T-helper 22 cell (primary cell): ENCODE data around the gene PGF.
A peak's percentile ranks its signal among the peaks of the same experiment; 100 is the strongest.
"Not testable (repeated sequence)": the region's sequence is repeated elsewhere in the genome, so short reads cannot be mapped to it uniquely, and the experiment has no call there.

Source experiments
- DNase-seq: peaks from one replicate; pipeline ENCODE4 v3.0.0-alpha.2; 2020; ENCODE audit warnings: low read depth

Gene PGF

DNA sequence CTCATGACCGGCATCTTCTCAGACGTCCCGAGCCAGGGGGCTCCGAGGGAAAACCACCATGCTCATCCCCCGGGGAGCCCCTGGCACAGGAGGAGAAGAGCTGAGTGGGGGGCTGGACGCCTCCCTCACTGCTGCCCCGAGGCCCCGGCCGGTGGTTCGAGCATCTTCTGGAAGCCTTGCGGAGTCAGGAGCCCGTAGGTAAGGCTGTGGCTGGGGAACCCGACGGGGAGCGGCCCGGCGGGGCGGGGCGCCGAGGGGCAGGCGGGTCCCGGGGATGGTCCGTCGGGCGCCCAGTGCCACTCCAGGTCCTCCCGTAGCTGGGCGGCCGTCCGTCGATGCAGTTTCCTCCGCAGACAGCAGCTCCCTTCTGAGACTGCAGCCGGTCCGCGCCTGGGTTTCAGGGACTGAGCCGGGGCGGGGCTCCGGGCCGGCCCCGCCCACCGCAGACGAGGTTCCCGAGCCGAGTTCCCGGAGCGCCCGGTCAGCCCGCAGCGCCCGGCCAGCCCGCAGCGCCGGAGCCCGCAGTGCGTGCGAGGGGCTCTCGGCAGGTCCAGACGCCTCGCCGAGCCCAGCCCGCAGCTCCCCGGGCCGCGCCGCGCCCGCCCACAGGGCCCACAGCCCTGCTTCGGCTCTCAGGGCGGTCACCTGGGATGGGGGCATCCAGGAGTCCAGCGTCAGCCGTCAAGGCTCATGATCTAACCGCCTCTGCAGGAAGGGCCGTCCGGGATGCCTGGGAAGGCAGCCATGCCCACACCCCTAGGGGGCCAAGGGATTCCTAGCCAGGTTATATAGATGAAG is at the start of gene PGF:
PGF (minus strand) TSS at position 369 of the 798 bp plus-strand sequence; CDS start at position 14, 355 bp downstream.
- peak; percentile 13 for DNase-seq

DNA sequence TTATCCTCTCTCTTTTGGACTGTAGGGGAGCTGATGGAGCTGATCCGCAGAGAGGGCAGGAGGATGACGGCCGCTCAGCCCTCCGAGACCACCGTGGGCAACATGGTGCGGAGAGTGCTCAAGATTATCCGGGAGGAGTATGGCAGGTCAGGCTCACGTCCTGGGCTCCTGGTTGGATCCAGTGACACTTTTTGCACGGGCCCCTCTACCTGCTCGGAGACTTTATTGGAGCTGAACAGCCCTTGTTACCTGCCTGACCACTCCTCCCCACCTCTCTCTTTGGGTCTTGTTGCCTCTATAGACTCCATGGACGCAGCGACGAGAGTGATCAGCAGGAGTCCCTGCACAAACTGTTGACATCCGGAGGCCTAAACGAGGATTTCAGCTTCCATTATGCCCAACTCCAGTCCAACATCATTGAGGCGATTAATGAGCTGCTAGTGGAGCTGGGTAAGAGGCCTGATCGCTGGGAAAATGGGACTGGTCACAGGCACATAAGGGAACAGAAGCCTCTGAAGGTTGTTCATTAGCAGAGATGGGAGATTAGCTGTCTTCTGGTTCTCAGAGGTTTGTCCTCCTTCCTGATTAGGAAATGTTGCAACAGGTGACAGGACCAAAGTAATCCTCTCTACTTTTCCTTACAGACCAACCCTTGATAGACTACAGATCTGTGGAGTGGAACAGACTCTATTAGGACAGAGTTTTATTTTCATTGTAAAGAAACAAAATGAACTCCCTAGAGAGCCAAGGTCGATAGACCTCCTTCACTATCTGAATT is 48.0 kb upstream of the PGF start:
- no peak for DNase-seq

DNA sequence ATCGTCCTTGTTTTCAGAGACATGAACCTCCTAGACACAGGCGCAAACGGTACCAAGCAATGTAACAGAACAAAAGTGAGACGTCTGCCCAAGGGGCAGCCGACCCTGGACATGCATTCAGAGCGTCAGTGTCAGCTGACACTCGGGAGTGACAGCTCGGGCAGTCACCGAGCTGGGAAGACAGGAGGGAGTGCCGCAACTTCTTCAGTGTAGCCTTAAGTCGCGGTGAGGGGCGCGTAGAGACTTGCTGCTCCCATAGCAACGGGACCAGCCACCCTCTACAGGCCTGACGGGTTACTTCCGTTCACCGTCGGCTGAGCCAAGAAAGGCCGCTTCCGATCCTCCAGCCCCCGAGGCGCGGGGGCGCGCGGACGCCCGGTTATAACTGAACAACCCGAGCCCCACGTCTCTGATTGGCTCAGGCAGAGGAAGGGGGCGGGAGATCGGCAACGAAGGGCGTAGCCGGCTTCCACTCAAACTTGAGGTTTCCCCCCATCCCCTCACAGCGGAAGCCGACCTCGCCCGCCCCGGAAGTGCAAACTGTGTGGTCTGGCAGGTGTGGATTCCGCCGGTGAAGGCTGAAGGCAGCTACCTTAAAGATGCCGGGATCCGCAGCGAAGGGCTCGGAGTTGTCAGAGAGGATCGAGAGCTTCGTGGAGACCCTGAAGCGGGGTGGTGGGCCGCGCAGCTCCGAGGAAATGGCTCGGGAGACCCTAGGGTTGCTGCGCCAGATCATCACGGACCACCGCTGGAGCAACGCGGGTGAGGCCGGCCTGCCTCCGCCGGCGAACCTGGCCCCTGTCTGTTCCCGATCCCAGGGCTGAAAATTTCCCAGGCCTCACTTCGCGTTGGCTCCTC is 47.2 kb upstream of the PGF start, which contains the start of gene EIF2B2:
EIF2B2 (plus strand) TSS at position 530 of the 858 bp plus-strand sequence; CDS start at position 600, 70 bp downstream.
- DNase-seq = peak; percentile 98

DNA sequence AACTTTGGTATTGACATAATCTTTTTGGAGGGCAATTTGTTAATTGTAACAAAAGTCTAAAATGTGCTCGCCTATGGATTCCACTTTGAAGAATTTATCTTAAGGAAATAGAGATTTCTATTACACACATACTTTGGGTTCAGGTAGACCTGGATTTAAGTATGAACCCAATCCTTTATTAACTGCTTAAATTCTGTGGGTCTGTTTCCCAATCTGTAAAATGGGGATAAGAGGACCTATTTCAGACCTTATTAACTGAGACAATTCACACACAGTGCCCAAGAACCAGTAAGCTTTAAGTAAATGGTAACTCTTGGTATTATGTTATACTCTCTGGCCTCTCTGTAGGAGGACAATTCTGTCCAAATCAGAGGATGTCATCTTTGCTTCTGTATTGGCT is 46.5 kb upstream of the PGF start:
- DNase-seq = no peak

DNA sequence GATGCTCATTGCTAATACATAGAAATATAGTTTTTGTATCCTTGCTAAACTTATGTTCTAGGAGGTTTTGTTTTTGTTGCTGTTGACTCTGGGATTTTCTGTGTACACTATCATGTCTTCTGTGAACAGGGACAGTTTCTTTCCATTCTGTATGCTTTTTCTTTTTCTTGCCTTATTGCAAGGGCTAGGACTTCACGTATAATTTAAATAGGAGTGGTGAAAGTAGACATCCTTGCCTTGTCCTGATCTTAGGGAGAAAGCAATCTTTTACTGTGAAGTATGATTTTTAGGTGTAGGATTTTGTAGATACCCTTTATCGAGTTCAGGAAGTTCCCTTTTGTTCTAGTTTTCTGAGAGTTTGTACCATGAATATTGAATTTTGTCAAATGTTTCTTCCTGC is 45.9 kb upstream of the PGF start:
- no peak for DNase-seq

DNA sequence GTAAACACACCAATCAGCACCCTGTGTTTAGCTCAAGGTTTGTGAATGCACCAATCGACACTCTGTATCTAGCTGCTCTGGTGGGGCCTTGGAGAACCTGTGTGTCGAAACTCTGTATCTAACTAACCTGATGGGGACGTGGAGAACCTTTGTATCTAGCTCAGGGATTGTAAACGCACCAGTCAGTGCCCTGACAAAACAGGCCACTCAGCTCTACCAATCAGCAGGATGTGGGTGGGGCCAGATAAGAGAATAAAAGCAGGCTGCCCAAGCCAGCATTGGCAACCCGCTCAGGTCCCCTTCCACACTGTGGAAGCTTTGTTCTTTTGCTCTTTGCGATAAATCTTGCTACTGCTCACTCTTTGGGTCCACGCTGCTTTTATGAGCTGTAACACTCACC is 40.4 kb upstream of the PGF start:
- DNase-seq = not testable (repeated sequence)

DNA sequence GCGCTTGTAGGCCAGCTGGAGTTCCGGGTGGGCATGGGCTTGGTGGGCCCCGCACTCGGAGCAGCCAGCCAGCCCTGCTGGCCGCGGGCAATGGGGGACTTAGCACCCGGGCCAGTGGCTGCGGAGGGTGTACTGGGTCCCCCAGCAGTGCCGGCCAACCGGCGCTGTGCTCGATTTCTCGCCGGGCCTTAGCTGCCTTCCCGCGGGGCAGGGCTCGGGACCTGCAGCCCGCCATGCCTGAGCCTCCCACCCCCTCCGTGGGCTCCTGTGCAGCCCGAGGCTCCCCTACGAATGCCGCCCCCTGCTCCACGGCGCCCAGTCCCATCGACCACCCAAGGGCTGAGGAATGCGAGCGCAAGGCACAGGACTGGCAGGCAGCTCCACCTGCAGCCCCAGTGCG is 38.8 kb upstream of the PGF start:
- not testable (repeated sequence) for DNase-seq

DNA sequence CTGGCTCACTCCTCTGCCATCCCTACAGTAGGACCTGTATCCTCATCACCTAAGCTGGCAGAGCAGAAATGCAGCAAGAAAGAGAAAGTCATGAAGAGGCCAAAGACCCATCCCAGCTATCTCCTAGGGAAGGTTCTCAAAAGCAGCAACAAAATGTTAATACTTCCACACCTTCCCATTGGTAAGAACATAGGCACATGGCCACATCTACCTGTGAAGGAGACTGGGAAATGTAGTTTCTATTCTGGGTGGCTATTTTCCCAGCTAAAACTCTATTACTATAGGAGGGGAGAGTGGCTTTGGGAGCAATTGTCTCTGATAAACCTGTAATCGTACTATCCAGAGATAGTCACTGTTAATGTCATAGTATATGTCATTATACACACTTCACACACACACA is 33.6 kb upstream of the PGF start:
- no peak for DNase-seq

DNA sequence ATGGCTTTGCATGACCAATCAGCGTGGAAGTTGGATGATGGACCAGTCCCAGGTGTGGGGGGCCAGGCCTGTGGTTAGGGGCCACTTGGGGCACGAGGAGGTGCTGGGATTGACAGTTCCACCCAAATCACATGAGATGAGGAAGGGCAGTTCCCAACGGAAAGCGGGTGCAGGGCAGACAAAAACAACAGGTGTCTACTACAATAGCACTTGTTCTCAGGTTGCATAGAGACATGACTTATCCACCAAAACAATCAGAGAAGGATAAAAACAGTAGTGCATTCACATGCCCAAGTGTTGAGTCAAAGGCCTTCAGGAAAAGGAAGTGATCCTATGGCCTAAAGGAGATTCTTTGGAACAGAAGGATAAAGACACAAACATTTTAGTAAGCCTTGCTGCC is 32.7 kb upstream of the PGF start:
- DNase-seq = no peak

DNA sequence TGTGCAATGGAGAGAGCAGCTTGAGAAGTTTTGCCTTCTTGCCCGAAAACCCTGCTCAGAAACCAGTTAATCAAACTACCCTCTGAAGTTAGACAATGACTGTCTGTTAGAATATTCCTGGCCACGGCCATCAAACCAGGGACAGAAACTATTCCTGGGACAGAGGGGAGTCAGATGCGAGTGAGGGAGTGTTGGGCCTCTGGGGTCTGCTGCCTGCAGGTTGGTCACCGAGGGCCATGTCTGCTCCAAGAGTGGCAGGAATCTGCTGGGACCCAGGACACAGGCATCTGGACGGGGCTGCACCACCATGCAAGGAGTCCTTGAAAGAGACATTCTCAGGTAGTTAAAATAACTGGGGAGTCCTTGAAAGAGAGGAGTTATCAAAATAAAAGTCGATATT is 30.4 kb upstream of the PGF start:
- no peak for DNase-seq

DNA sequence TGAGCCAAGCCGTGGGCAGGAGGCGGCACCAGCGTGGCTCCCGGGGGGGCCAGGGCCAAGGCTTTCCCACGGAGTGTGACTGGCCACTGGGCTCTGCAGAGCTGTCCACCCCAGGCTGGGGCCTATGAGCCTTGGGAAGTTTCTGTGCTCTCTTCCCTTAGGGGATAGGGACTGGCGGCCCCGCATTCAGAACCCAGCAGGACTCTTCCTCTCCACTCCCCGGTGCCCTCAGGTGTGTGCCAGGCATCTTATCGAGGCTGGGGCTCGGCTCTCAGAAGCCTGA is 29.6 kb upstream of the PGF start:
- DNase-seq = no peak

DNA sequence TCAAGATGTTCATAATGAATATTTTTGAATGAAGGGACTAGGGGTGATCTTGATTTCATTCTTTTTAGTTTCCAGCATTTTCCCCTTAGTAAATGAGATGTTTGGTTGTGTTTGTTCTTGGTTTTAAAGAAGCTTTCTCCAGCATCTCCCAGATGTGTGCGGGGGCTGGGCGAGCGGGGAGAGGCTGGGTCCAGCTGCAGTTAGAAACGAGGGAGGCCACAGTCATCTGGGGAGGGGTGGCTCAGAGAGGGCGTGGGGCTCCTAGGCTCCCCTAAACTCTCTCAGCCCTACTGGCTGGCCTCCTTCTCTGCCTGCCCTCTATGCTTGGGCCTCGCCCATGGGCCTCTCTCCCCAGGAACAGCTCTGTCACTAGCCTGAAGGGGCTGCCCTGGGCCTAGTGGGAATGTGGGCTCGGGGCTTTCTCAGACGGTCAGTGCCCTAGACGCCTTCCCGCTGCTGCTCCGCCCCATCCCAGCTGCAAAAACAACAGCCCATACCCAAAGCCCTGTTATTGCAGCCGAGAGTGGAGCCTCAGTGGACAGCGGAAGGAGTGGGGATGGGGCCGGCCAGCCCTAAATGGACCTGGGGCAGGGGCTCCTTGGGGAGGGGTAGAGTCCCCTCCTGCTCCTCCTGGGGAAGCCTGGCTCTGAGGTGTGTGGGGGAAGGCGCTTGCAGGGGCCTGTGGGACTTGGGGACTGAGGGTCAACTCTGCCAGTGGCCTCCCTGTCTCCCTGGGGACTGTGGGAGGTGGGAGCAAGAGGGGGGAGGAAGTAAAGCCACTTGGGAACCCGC is 29.0 kb upstream of the PGF start:
- DNase-seq = no peak

DNA sequence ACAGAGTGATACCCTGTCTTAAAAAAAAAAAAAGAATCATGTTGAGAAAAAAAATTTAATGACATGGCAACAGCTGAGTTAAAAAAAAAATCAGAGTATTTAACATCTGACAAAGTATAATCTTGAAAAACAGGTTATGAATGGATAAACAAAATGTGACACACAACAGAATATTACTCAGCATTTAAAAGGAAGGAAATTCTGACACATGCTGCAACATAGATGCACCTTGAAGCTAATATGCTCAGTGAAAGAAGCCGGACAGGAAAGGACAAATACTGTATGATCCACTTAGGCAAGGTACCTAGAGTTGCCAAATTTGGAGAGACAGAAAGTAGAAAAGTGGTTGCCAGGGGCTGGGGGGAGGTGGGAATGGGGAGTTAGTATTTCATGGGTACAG is 27.9 kb upstream of the PGF start:
- no peak for DNase-seq

DNA sequence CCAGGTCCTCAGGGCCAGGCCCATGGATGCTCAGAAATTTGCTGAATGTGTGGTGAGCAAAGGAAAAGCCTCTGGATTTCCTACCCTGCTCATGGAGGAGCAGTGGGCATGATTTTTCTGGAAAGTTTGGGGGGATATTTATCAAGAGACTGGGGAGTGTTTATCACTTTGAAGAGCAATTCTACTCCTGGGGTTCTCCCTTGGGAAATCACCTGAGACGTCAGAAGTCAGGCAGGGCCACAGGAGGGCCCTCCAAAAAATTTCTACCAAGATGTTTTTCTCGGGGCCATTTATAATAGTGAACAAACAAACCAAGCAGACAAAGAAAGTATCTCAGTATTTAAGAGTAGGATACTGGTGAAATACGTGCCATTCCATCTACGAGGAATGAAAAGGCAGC is 27.3 kb upstream of the PGF start:
- DNase-seq = no peak

DNA sequence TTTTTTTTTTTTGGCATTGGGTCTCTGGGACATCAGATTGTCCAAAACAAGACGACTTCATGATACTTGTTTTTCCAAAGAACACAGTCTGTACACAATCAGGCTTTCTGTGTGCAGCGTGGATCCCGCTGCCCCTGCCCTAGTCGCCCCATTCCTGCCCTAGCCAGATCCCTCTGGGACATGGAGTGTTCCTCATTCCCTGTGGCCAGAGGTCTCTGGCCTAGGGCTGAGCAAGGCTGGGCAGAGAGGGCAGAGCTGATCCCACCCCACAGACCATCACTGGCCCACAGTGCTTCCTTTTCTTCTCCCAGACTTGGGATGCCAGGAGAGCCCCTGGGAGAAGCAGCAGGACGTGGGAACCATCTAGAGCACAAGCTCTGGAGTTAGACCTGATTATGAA is 26.4 kb upstream of the PGF start:
- DNase-seq = no peak

DNA sequence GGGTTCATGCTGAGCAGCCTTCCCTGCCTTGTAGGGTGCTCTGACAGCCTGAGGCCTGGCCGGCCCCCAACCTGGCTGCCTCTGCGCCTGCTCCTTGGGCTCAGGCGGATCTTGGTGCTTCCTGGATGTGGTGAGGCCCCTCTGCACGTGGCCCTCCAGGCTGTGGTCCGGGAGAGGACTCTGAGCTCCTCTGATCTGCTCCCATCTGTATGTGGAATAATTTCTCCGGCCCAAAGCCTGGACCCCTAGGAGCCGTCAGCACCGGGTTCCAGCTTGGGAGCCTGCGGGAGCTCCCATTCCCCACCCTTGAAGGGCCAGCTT is 26.0 kb upstream of the PGF start:
- no peak for DNase-seq

DNA sequence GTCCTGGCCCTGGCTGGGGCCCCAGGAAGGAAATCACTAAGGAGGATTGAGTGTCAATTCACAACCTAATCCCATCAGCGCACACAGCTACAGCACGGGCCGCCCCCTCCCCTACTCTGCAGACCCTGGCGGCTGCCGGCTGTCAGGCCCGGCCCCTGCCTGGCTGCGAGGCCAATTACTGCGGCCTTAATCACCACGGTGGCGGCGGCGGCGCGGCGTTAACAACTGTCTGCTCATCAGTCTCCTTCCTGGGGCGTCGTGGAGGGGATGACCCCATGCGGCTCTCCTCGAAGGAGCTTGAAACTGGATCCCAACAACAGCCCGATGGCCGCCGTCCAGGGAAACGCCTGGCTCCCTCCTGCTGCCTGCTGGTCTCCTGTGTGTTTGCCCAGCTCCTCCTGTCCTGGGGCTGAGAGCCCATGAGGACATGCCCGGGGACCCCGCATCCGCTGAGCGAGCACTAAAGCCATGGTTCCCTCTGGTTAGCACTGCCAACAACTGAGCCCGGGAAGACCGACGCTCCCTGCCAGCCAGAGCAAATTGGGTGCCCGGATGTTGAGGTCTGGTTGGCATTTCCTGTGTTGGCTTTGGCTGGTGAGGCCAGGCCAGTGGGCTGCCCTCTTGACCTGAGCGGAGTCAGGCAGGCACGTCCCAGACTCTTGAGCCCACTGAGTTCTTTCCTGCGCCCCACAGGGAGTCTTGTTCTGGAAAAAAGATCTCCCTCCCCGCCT is 25.5 kb upstream of the PGF start:
- no peak for DNase-seq

DNA sequence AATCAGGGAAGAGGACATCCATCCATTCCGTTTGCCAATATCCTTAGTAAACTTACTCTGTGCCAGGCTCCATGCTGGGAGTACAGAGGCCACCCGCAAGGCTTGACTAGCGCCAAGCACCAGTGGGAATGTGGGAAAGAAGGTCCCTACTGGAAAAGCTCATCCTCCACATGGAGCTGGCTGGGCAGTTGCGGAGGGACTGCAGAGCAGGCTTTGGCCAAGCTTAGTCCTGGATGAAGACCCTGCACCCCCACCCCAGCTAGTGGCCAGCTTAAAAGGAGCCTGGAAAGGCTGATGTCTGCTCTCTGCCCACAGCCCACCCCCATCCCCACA is 25.0 kb upstream of the PGF start:
- DNase-seq = no peak

DNA sequence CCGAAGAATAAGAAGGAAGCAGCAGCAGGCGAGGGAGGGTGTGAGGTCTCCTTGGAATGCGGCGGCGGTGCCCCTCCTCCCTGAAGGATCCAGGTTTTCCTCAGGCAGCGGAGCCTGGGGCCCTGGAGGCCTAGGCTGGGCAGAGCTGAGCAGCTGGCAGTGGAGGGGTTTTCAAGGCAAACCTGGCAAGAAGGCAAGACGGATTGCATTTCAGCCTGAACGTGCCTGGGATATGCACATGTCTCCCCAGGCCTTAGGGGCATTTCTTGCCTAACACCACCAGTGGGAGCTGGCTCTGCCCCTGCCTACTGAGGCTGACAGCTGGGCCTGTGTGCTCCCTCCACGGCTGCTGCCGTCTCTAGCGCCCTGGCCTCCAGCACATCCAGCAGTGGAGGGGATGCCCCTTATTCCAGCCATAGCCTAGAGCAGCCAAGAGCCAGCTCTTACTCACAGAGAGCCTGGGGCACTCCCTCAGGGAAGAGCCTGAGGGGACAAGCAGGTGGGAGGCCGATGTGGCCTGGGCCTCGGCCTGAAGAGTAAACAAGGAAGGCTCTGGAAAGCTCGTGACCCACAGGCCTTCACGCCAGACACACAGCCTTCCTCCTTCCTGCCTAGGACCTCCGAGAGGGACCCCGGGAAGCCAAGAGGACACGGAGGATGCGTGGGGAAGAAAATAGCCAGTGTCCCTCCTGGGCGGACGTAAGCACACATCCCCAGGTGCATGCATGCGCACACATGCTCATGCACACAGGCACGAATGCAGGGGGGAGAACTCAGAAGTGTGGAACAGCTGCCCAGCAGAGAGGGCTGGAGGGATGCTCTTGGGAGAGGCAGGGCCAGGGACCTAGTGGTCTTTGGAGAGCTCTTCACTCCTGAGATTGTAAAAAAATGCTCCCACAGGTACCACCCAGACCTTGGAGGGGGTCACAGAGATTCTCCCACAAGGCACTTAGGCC is 24.3 kb upstream of the PGF start:
- no peak for DNase-seq

DNA sequence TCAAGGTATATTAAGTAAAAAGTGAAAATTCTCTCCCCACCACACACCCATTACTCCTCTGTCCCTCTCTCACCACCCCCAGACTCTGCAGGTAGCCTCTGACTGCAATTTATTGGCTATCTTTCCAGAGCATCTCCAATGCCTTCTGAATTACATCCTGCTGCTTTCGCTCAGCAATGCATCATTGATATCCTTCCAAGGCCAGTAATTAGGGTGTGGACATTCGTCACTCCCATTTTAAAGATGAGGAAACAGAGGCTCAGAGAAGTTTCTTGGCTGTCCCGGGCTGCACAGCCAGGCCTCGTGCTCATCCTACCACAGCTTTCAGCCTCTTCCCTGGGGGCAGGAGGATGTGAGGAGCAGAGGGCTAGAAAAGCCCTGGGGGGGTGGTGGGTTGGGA is 23.6 kb upstream of the PGF start:
- no peak for DNase-seq
